Suppressor macrophage (primary cell): ENCODE measurements around the gene IFNL2.

Source experiments
- DNase-seq, 4 experiments: peaks; one replicate each; pipeline ENCODE4 v3.0.0-alpha.2; 2020 to 2022

IFNL2 gene

GRCh38 chr19:39318690-39319089 lies 50.5 kb downstream of the IFNL2 start:
- DNase-seq, result no peak

GRCh38 chr19:39319098-39319891 lies 51.1 kb downstream of the IFNL2 start:
- DNase-seq, result no peak
